Endothelial cell of umbilical vein (primary cell): Measurements from ENCODE around the gene DCAF6. TPM values are rescaled to one million over a fixed set of nuclear protein-coding genes. Genes with fewer than 3 reads are reported as not detected.

Experiments used
- BruUV-seq: library from RNA; stranded (reverse); fragments of 400-500 nt; replicated peaks from 2 replicates; lab custom pipeline; 2021; lab: Mats Ljungman, UMichigan
- CTCF ChIA-PET: fragments of 300-600, 350-600 bp; sonication (Branson Sonifier 250); formaldehyde crosslinking; loops from one replicate; lab custom pipeline; 2021; ENCODE audit warnings: antibody characterized with exemption, inconsistent platforms; lab: Charles Lee
- POLR2A ChIA-PET: fragments of 300-600, 350-600 bp; sonication (Branson Sonifier 250); formaldehyde crosslinking; loops from one replicate; lab custom pipeline; 2021; ENCODE audit warnings: antibody characterized with exemption, inconsistent platforms; lab: Charles Lee
- DNase-seq: peaks from one replicate; pipeline ENCODE4 v3.0.0-alpha.2; 2011; ENCODE audit warnings: low read depth, low spot score
- FAIRE-seq: peaks from 2 replicates; lab custom pipeline; 2011; peaks lifted over from hg19 to GRCh38; lab: Jason Lieb, UNC
- H2AFZ ChIP-seq: 2 replicates; pipeline ENCODE4 v1.6.0; 2012; ENCODE audit warnings: low read depth, low read length, control low read depth, inconsistent platforms
- H3K27ac ChIP-seq: 2 replicates; pipeline ENCODE4 v1.5.1; 2011; ENCODE audit warnings: low read depth, mild to moderate bottlenecking, control low read depth, low read length, moderate library complexity; ENCODE audit not compliant: insufficient read depth
- H3K27me3 ChIP-seq, 2 experiments: 2 replicates each; pipeline versions ENCODE4 v1.6.0 to v1.6.1; 2011; ENCODE audit warnings: low read length in 2 of 2, mixed read lengths in 1 of 2; ENCODE audit not compliant: control insufficient read depth in 2 of 2, insufficient read depth in 2 of 2
- H3K36me3 ChIP-seq, 2 experiments: 2 replicates in 1 of 2; 3 replicates in 1 of 2; pipeline ENCODE4 v1.5.1; 2011; ENCODE audit warnings: low read length in 2 of 2, mild to moderate bottlenecking in 1 of 2, moderate library complexity in 1 of 2; ENCODE audit not compliant: control insufficient read depth in 2 of 2, insufficient read depth in 2 of 2; ENCODE audit errors: extremely low read depth in 1 of 2
- H3K4me1 ChIP-seq: 3 replicates; pipeline ENCODE4 v1.5.1; 2011; ENCODE audit warnings: mild to moderate bottlenecking, low read length; ENCODE audit not compliant: control insufficient read depth, insufficient read depth; ENCODE audit errors: extremely low read depth
- H3K4me2 ChIP-seq: 2 replicates; pipeline ENCODE4 v1.6.1; 2011; ENCODE audit warnings: low read length, control low read depth, mixed read lengths; ENCODE audit not compliant: insufficient read depth
- H3K4me3 ChIP-seq, 3 experiments: fragments of 200-600 bp in 1 of 3; sonication (generic), shearing (Covaris generic) in 1 of 3; replicated peaks in 1 of 3; 2 replicates each; pipeline ENCODE4 v1.5.1; 2011 to 2016; ENCODE audit warnings: control low read depth in 3 of 3, low read length in 3 of 3, mild to moderate bottlenecking in 2 of 3, inconsistent platforms in 1 of 3, low read depth in 1 of 3, moderate library complexity in 1 of 3; ENCODE audit not compliant: insufficient read depth in 1 of 3
- H3K79me2 ChIP-seq: 2 replicates; pipeline ENCODE4 v1.6.0; 2012; ENCODE audit warnings: low read length, inconsistent platforms; ENCODE audit not compliant: control insufficient read depth, insufficient read depth
- H3K9ac ChIP-seq: replicated peaks from 2 replicates; pipeline ENCODE3; 2011; ENCODE audit warnings: low read length, control low read depth; ENCODE audit not compliant: insufficient read depth; ENCODE audit errors: extremely low read depth
- H3K9me1 ChIP-seq: replicated peaks from 3 replicates; pipeline ENCODE4 v1.6.0; 2011; ENCODE audit warnings: mild to moderate bottlenecking, low read length; ENCODE audit not compliant: control insufficient read depth, insufficient read depth; ENCODE audit errors: extremely low read depth
- H3K9me3 ChIP-seq: replicated peaks from 2 replicates; pipeline ENCODE4 v1.5.1; 2012; ENCODE audit warnings: low read length, inconsistent platforms; ENCODE audit not compliant: control insufficient read depth, insufficient read depth
- H4K20me1 ChIP-seq: replicated peaks from 2 replicates; pipeline ENCODE3; 2011; ENCODE audit warnings: mild to moderate bottlenecking, low read length; ENCODE audit not compliant: control insufficient read depth, insufficient read depth; ENCODE audit errors: extremely low read depth
- EZH2 ChIP-seq: IDR thresholded peaks from 2 replicates; pipeline ENCODE4 v1.6.1; 2012; ENCODE audit warnings: borderline replicate concordance, low read depth, mild to moderate bottlenecking, moderate library complexity, low read length, inconsistent platforms; ENCODE audit not compliant: severe bottlenecking
- FOS ChIP-seq: IDR thresholded peaks from 2 replicates; pipeline ENCODE4 v1.6.1; 2011; ENCODE audit warnings: mild to moderate bottlenecking, low read length, moderate library complexity, borderline replicate concordance; ENCODE audit not compliant: insufficient read depth
- GATA2 ChIP-seq: IDR thresholded peaks from 2 replicates; pipeline ENCODE4 v1.7.0; 2011; ENCODE audit warnings: low read depth, mild to moderate bottlenecking, moderate library complexity, mixed read lengths, low read length; ENCODE audit not compliant: insufficient read length, insufficient read depth
- JUN ChIP-seq: IDR thresholded peaks from 2 replicates; pipeline ENCODE4 v1.6.1; 2011; ENCODE audit warnings: borderline replicate concordance, low read depth; ENCODE audit not compliant: insufficient read length, insufficient read depth
- MYC ChIP-seq: IDR thresholded peaks from one replicate; pipeline ENCODE4 v1.6.1; 2011; ENCODE audit warnings: mild to moderate bottlenecking, low read depth, low read length
- POLR2A ChIP-seq: IDR thresholded peaks from 2 replicates; pipeline ENCODE4 v1.6.1; 2012; ENCODE audit warnings: low read depth, mild to moderate bottlenecking, control low read depth, low read length
- POLR2AphosphoS5 ChIP-seq: IDR thresholded peaks from 2 replicates; pipeline ENCODE4 v1.6.1; 2012; ENCODE audit warnings: low read depth, mild to moderate bottlenecking, control low read depth, low read length, moderate library complexity; ENCODE audit not compliant: insufficient read depth
- dilution Hi-C: fragments of 300-500 bp; cut with MboI; formaldehyde crosslinking; loops from one replicate; pipeline ENCODE4 v1.15.0; 2019; ENCODE audit warnings: low sequenced_read_pairs; ENCODE audit not compliant: extremely low pct_ligation_motif_present
- intact Hi-C: fragments of 100-400 bp; cut with micrococcal nuclease; formaldehyde crosslinking; loops from one replicate; pipeline ENCODE4 v1.10.0; 2022
- polyA plus RNA-seq, 4 experiments: library from polyadenylated mRNA; depleted of rRNA in 3 of 4; stranded (reverse) in 3 of 4; unstranded in 1 of 4; fragments of >200 nt; gene quantifications; 2 replicates each; pipeline versions ENCODE4 v1.2.1 to v1.2.3, GENCODE V29; 2011 to 2012; ENCODE audit warnings: missing spikeins in 1 of 4
- total RNA-seq: library from RNA; stranded (reverse); gene quantifications from 2 replicates; pipeline ENCODE4 v1.2.3, GENCODE V29; 2021
- TF ChIP-seq, protein P1 (sequence below), 2 donors: IDR thresholded peaks; 1 replicate in 1 of 2; 2 replicates in 1 of 2; pipeline ENCODE4 v1.5.1; 2011; ENCODE audit warnings: low read length in 2 of 2, mild to moderate bottlenecking in 2 of 2, moderate library complexity in 2 of 2, control low read depth in 1 of 2, inconsistent platforms in 1 of 2, low read depth in 1 of 2; ENCODE audit not compliant: insufficient read depth in 1 of 2; ENCODE audit errors: extremely low read depth in 1 of 2
- TF ChIP-seq, protein P2 (sequence below): IDR thresholded peaks from 2 replicates; pipeline ENCODE4 v1.6.1; 2011; ENCODE audit not compliant: insufficient read depth, insufficient read length

DCAF6 gene
- total and polyA plus RNA-seq, 2 donors (not counting 3 experiments of a cell fraction or from before 2014, with no cell fraction given): 28.6 to 39.4 TPM

DNA sequence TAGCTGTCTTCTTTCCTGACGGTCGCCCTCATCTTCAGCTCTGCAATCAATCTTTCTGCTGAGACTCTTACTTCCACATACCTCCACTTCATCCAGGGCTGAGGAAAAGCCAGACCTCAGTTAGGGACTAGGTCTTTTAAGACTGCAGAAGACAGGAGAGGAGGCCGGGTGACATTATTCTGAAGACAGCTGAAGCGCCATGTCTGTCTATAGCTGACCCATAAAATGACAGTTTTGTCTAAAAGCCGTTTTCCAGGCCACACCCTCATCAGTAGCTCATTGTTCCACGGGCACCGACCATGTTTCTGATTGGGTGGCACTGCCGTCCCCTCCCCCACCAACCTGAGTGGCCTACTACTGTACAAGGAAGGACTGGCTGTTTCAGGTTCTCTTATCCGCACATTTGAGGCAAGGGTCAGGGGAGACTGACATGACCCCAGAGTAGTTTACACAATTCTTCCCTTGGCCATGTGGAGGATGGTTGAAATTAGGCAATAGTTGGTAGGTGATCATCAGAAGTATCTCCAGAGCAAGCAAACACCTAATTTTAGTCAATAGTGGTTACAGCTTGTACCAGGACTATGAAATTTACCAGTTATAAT, 22.5 kb upstream of the DCAF6 start, which contains the start of gene ADCY10:
ADCY10 (minus strand) TSS at position 240 of the 602 bp plus-strand sequence. CDS start 8,994 bp downstream, outside the sequence.
- H3K79me2 ChIP-seq: no peaks in the 10 kb centered on the region
- H3K27me3 ChIP-seq: no peaks in the 10 kb centered on the region
- dilution Hi-C loops (no loop called here), intact Hi-C loops (no loop called here)
- ChIA-PET CTCF (interaction anchor here (0.6 to 1.4 kb wide), 4 partner anchors 9 to 314 kb away, joined by 3 to 4 read pairs (median 3); no protein-coding TSS in a partner anchor), POLR2A (no interaction called here)
- H3K27ac ChIP-seq: no peak within 1 kb of the TSS
- H3K9me3 ChIP-seq: no peaks in the 10 kb centered on the region
- TF ChIP-seq POLR2AphosphoS5 (no peak), FOS (no peak), JUN (no peak), POLR2A (no peak), GATA2 (no peak), MYC (no peak), EZH2 (no peak)
- TF ChIP-seq, protein P1, sequence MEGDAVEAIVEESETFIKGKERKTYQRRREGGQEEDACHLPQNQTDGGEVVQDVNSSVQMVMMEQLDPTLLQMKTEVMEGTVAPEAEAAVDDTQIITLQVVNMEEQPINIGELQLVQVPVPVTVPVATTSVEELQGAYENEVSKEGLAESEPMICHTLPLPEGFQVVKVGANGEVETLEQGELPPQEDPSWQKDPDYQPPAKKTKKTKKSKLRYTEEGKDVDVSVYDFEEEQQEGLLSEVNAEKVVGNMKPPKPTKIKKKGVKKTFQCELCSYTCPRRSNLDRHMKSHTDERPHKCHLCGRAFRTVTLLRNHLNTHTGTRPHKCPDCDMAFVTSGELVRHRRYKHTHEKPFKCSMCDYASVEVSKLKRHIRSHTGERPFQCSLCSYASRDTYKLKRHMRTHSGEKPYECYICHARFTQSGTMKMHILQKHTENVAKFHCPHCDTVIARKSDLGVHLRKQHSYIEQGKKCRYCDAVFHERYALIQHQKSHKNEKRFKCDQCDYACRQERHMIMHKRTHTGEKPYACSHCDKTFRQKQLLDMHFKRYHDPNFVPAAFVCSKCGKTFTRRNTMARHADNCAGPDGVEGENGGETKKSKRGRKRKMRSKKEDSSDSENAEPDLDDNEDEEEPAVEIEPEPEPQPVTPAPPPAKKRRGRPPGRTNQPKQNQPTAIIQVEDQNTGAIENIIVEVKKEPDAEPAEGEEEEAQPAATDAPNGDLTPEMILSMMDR (IDR thresholded peaks at IDR 0.05; ENCODE audit: extremely low read depth in 1 of 2, insufficient read depth in 1 of 2, low read depth in 1 of 2, low read length in 2 of 2): no peak
- TF ChIP-seq, protein P2, sequence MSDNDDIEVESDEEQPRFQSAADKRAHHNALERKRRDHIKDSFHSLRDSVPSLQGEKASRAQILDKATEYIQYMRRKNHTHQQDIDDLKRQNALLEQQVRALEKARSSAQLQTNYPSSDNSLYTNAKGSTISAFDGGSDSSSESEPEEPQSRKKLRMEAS: no peak
- H3K36me3 ChIP-seq: no peaks in the 10 kb centered on the region
- H3K4me2 ChIP-seq: no peak within 1 kb of the TSS
- BruUV-seq: no TSS peak
- no peak within 1 kb of the TSS for H3K4me3 ChIP-seq
- no peaks in the 10 kb centered on the region for H3K4me1 ChIP-seq
- FAIRE-seq (no peak), DNase-seq (no peak)
- no peak within 1 kb of the TSS for H2AFZ ChIP-seq
- no peaks in the 10 kb centered on the region for H3K9me1 ChIP-seq
- H4K20me1 ChIP-seq: no peaks in the 10 kb centered on the region
- no peak within 1 kb of the TSS for H3K9ac ChIP-seq
